Rectal smooth muscle tissue (tissue), 1 donor: ENCODE measurements around the gene TMEM80.

Source experiments
- H3K27ac ChIP-seq: one replicate; pipeline ENCODE4 v1.7.0; 2013; ENCODE audit warnings: low read depth, low read length, inconsistent platforms
- H3K27me3 ChIP-seq: one replicate; pipeline ENCODE4 v1.7.0; 2013; ENCODE audit warnings: low read length; ENCODE audit not compliant: control insufficient read depth, insufficient read depth
- H3K36me3 ChIP-seq: one replicate; pipeline ENCODE4 v1.7.0; 2013; ENCODE audit warnings: low read length; ENCODE audit not compliant: control insufficient read depth, insufficient read depth
- H3K4me1 ChIP-seq: one replicate; pipeline ENCODE4 v1.7.0; 2013; ENCODE audit warnings: low read length; ENCODE audit not compliant: control insufficient read depth, insufficient read depth
- H3K4me3 ChIP-seq: one replicate; pipeline ENCODE4 v1.7.0; 2013; ENCODE audit warnings: low read length
- H3K9ac ChIP-seq: one replicate; pipeline ENCODE4 v1.7.0; 2013; ENCODE audit warnings: low read length

Gene TMEM80

GRCh38 chr11:721247-721740 is 25.7 kb downstream of the TMEM80 start:
- Histone ChIP-seq H3K36me3 (no peaks in the 10 kb centered on the region), H3K9ac (no peak overlapping the region), H3K27ac (no peak overlapping the region), H3K4me1 (no peaks in the 10 kb centered on the region), H3K27me3 (peaks cover 2% of the 10 kb centered on the region), H3K4me3 (peak overlapping the region; percentile 25)

GRCh38 chr11:721741-722345 is 26.2 kb downstream of the TMEM80 start:
- Histone ChIP-seq H3K36me3 (no peaks in the 10 kb centered on the region), H3K4me1 (no peaks in the 10 kb centered on the region), H3K9ac (no peak overlapping the region), H3K27me3 (peaks cover 2% of the 10 kb centered on the region), H3K27ac (no peak overlapping the region), H3K4me3 (peak overlapping the region; percentile 25)

GRCh38 chr11:722346-722811 is 26.8 kb downstream of the TMEM80 start:
- no peak overlapping the region for H3K4me3 ChIP-seq

GRCh38 chr11:723120-723883 is 27.7 kb downstream of the TMEM80 start:
- H3K4me1 ChIP-seq: no peaks in the 10 kb centered on the region
- peaks cover 2% of the 10 kb centered on the region for H3K27me3 ChIP-seq
- H3K36me3 ChIP-seq: no peaks in the 10 kb centered on the region
- no peak overlapping the region for H3K4me3 ChIP-seq
- no peak overlapping the region for H3K27ac ChIP-seq
- H3K9ac ChIP-seq: no peak overlapping the region

More at GRCh38 chr11:722346-722811, 26.8 kb downstream of the TMEM80 start:
- H3K4me1 ChIP-seq: no peaks in the 10 kb centered on the region
- no peak overlapping the region for H3K9ac ChIP-seq
- no peak overlapping the region for H3K27ac ChIP-seq
- no peaks in the 10 kb centered on the region for H3K36me3 ChIP-seq
- H3K27me3 ChIP-seq: peaks cover 2% of the 10 kb centered on the region

- Histone ChIP-seq H3K36me3 (no peaks in the 10 kb centered on the region), H3K27me3 (peaks cover 2% of the 10 kb centered on the region), H3K27ac (no peak overlapping the region), H3K4me1 (no peaks in the 10 kb centered on the region), H3K4me3 (no peak overlapping the region), H3K9ac (no peak overlapping the region)
Observed at GRCh38 chr11:724049-724777, 28.6 kb downstream of the TMEM80 start.

GRCh38 chr11:724778-725386 is 29.3 kb downstream of the TMEM80 start:
- no peaks in the 10 kb centered on the region for H3K4me1 ChIP-seq
- no peak overlapping the region for H3K27ac ChIP-seq
- H3K36me3 ChIP-seq: no peaks in the 10 kb centered on the region
- H3K27me3 ChIP-seq: peaks cover 2% of the 10 kb centered on the region
- no peak overlapping the region for H3K9ac ChIP-seq
- no peak overlapping the region for H3K4me3 ChIP-seq

- Histone ChIP-seq H3K4me3 (peak overlapping the region; percentile 9), H3K27me3 (peaks cover 2% of the 10 kb centered on the region), H3K9ac (no peak overlapping the region), H3K4me1 (no peaks in the 10 kb centered on the region), H3K36me3 (no peaks in the 10 kb centered on the region), H3K27ac (no peak overlapping the region)
Observed at GRCh38 chr11:725624-726202, 30.1 kb downstream of the TMEM80 start.

GRCh38 chr11:726278-727220 is 30.9 kb downstream of the TMEM80 start:
- no peak overlapping the region for H3K27ac ChIP-seq
- no peak overlapping the region for H3K9ac ChIP-seq
- H3K4me1 ChIP-seq: no peaks in the 10 kb centered on the region
- no peaks in the 10 kb centered on the region for H3K36me3 ChIP-seq
- H3K4me3 ChIP-seq: no peak overlapping the region
- peaks cover 2% of the 10 kb centered on the region for H3K27me3 ChIP-seq

GRCh38 chr11:727281-727701 is 31.7 kb downstream of the TMEM80 start:
- Histone ChIP-seq H3K4me3 (no peak overlapping the region), H3K27ac (no peak overlapping the region), H3K27me3 (no peaks in the 10 kb centered on the region), H3K9ac (peak overlapping the region; percentile 45), H3K36me3 (no peaks in the 10 kb centered on the region), H3K4me1 (no peaks in the 10 kb centered on the region)

GRCh38 chr11:727859-728748 is 32.5 kb downstream of the TMEM80 start:
- Histone ChIP-seq H3K9ac (peak overlapping the region; percentile 45), H3K27me3 (no peaks in the 10 kb centered on the region), H3K4me1 (no peaks in the 10 kb centered on the region), H3K36me3 (no peaks in the 10 kb centered on the region), H3K27ac (no peak overlapping the region), H3K4me3 (no peak overlapping the region)
